Stimulated activated CD8-positive, alpha-beta memory T cell treated with anti-CD3 and anti-CD28 coated beads, Interleukin-4, amount 100 ng/mL, for 24 hours (primary cell): ENCODE results near the gene GCDH.
A peak's percentile ranks its signal among the peaks of the same experiment; 100 is the strongest.

ENCODE experiments used
- DNase-seq: peaks from one replicate; pipeline ENCODE4 v3.0.0-alpha.2; 2020; ENCODE audit warnings: low read depth

Gene GCDH

DNA sequence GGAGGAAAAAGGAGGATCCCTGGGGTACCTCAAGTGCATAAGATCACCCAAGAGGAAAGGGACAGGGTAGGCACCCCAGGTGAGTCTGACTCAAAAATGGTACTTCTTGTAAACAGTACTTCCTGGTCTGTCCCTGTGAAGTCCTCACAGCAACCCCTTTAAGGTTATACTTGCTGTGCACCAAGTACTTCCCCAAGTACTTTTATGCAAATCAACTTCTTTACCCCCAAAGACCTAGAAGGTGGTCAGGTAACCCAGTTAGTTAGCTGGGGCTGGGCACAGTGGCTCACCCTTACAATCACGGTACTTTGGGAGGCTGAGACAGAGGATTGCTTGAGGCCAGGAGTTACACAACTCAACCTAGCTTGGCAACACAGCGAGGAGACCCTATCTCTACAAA, 49.9 kb downstream of the GCDH start:
- no peak for DNase-seq

DNA sequence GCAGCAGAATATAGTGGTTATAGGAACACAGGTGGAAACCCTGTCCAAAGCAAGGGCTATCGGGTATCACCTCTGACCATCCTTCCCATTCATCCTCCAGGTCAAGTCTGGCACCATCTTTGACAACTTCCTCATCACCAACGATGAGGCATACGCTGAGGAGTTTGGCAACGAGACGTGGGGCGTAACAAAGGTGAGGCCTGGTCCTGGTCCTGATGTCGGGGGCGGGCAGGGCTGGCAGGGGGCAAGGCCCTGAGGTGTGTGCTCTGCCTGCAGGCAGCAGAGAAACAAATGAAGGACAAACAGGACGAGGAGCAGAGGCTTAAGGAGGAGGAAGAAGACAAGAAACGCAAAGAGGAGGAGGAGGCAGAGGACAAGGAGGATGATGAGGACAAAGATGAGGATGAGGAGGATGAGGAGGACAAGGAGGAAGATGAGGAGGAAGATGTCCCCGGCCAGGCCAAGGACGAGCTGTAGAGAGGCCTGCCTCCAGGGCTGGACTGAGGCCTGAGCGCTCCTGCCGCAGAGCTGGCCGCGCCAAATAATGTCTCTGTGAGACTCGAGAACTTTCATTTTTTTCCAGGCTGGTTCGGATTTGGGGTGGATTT, 52.6 kb downstream of the GCDH start:
- no peak for DNase-seq

DNA sequence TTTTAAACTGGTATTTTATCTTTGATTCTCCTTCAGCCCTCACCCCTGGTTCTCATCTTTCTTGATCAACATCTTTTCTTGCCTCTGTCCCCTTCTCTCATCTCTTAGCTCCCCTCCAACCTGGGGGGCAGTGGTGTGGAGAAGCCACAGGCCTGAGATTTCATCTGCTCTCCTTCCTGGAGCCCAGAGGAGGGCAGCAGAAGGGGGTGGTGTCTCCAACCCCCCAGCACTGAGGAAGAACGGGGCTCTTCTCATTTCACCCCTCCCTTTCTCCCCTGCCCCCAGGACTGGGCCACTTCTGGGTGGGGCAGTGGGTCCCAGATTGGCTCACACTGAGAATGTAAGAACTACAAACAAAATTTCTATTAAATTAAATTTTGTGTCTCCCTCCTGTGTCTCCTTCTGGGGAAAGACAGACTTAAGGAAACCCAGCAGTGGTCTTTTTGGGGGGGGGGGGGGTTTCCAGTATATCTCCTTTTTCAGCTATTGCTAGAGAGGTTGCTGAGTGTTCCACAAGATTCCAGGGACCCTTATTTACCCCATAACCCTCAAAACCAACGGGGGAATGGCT, 53.2 kb downstream of the GCDH start:
- DNase-seq = no peak

DNA sequence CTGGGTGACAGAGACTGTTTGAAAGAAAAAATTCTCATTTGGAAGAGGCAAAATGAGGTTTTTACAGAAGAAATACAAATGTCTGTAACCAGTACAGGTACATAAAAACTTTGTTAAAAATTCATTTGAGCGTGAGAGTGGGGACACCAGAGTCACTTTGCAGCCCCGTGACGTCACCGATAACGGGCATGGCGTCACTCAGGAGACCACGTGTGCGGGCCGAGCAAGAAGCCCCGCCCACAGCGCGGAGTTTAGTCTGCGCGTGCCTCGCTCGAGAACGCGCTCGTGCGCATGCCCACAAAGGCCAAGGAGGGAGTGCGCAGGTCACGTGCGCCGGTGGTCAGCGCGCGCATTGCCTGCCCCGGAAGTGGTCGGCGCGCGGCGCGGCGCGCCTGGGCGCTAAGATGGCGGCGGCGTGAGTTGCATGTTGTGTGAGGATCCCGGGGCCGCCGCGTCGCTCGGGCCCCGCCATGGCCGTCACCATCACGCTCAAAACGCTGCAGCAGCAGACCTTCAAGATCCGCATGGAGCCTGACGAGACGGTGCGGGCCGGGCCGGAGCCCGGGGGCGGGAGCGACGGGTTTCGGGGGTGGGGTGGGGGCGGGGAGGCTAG, 54.6 kb downstream of the GCDH start, which contains the start of gene RAD23A:
Gene RAD23A, plus strand, starts transcription at position 384 of the 613 bp plus-strand sequence. Its CDS starts 87 bp downstream, at position 471.
- DNase-seq = peak; percentile 98

DNA sequence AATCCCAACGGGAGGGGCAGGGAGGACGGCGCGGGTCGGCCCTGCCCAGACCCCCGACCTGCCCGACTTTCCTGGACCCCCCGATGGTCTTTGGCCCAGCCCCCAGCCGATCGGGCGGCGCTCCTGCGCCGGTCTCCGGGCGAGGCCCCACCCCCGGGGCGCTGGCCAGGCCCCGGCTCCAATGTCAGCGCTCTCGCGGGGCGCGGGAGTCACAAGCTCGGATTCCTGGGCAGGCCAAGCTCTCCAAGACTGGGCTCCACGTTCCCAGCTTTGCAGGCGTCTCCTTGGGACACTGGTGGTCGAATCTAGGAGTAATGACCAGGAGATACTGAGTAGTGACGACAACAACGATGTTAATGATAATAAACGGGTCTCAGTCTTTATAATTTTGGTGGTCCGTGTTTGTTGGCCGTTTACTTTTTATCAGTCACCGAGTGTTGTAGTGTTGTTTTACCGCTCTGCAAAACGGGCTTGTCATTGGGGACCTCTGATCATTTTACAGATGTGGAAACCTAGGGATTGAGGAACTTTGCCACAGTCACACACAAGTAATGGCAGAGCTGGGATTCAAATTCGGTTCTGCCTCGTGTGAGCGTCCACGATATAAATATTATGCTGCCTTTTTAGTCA, 55.2 kb downstream of the GCDH start:
- peak; percentile 42 for DNase-seq

DNA sequence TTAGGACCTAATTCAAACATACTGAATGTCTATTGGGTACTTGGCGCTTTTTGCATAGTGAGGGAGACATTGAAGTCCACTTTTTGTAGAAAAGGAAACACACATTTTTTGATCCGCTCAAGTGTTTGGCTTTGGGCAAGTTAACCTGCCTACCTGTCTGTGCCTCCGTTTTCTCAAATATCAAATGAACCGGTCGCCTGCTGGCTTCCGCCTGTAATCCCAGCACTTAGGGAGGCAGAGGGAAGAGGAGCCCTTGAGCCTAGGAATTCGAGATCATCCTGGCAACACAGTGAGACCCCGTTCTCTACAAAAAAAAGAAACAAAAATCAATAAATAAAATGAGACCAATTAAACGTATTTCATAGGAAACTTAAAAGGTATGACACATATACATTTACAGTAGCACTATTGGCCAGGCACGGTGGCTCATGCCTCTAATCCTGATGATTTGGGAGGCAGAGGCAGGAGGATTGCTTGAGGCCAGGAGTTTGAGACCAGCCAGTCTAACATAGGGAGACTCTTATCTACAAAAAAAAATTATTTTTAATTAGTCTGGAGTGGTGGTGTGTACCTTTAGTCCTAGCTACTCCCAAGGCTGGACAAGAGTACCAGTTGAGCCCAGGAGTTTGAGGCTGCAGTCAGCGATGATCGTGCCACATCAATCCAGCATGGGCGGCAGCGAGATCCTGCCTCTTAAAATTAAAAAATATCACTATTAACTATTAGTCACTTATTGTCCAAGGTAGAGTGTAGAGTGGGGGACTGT, 56.0 kb downstream of the GCDH start:
- no peak for DNase-seq

DNA sequence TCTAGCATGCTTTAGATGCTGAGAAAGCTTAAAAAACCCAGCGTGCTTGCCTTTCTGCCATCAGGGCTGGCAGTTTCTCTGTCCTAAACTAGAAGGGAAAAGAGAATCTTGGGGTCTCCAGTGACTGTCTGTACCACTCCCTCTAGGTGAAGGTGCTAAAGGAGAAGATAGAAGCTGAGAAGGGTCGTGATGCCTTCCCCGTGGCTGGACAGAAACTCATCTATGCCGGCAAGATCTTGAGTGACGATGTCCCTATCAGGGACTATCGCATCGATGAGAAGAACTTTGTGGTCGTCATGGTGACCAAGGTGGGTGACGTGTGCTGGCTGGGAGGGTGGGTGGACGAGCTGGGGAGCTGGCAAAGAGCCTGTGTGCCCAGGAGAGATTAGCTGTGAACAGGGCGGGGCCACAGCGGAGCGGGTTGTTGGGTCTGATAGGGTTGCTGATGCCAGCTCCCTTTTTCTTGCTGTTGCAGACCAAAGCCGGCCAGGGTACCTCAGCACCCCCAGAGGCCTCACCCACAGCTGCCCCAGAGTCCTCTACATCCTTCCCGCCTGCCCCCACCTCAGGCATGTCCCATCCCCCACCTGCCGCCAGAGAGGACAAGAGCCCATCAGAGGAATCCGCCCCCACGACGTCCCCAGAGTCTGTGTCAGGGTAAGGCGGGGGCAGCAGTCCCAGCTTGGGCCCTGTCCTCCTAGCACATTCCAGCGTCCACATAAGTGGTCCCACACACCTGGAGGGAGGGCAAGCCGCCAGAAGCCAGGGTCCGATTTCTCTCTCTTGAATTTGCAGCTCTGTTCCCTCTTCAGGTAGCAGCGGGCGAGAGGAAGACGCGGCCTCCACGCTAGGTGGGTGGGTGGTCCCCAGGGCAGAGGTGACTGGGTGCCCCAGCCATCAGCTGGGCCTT, 57.0 kb downstream of the GCDH start:
- DNase-seq = no peak

DNA sequence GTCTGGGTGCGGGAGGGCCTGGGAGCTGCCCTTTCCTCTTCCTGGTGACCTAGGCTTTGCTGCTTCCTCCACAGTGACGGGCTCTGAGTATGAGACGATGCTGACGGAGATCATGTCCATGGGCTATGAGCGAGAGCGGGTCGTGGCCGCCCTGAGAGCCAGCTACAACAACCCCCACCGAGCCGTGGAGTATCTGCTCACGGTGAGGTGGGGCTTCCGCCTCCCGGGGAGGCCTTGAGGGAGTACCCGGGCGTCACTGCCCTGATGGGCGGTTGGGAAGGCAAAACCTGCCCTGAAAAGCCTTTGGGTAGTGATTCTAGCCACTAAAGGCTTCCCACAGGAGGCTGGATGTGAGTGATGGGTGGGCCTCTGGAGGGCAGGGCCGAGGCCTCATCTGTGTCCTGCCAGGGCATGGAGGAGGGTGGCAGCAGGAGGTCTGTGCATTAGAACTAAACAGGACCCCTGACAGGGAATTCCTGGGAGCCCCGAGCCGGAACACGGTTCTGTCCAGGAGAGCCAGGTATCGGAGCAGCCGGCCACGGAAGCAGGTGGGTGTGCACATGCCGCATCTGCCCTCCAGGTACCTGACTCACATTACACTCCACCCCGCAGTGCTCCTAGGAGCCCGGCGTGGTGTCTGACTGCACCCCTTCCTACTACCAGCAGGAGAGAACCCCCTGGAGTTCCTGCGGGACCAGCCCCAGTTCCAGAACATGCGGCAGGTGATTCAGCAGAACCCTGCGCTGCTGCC, 57.8 kb downstream of the GCDH start:
- DNase-seq = no peak
